H1 (cell line): ENCODE data around the gene CORO6. TPM values are rescaled to one million over a fixed set of nuclear protein-coding genes. Genes with fewer than 3 reads are reported as not detected.

Experiments used
- BRCA1 ChIP-seq: IDR thresholded peaks from 2 replicates; pipeline ENCODE4 v1.6.1; 2012; ENCODE audit warnings: low read depth, low read length, improper control_type of control experiment
- CBX5 ChIP-seq: fragments of 300-800, 300-1000 bp; sonication (generic); IDR thresholded peaks from 2 replicates; pipeline ENCODE4 v1.7.1; 2016; ENCODE audit warnings: antibody characterized with exemption, low read length, low read depth
- CBX8 ChIP-seq: fragments of 300-800, 300-1000 bp; sonication (generic); IDR thresholded peaks from 2 replicates; pipeline ENCODE4 v1.7.1; 2016; ENCODE audit warnings: low read depth, low read length, borderline replicate concordance
- JUND ChIP-seq: IDR thresholded peaks from 2 replicates; pipeline ENCODE4 v1.6.1; 2011; ENCODE audit warnings: mild to moderate bottlenecking, improper control_type of control experiment, low read length
- KDM1A ChIP-seq: fragments of 200-600, 300-600 bp; sonication (generic); IDR thresholded peaks from 2 replicates; pipeline ENCODE4 v1.7.1; 2016; ENCODE audit warnings: mild to moderate bottlenecking, low read length, borderline replicate concordance
- NANOG ChIP-seq: IDR thresholded peaks from 2 replicates; pipeline ENCODE4 v1.6.1; 2011; ENCODE audit warnings: low read length, low read depth, mild to moderate bottlenecking, inconsistent platforms; ENCODE audit not compliant: insufficient read depth, poor library complexity, severe bottlenecking
- POU5F1 ChIP-seq: IDR thresholded peaks from 2 replicates; pipeline ENCODE4 v1.6.1; 2011; ENCODE audit warnings: low read depth, mild to moderate bottlenecking, low read length, moderate library complexity
- SP1 ChIP-seq: IDR thresholded peaks from 2 replicates; pipeline ENCODE4 v1.6.1; 2011; ENCODE audit warnings: low read depth, low read length
- polyA plus RNA-seq, 7 experiments: library from polyadenylated mRNA; depleted of rRNA in 3 of 7; stranded (reverse) in 5 of 7; unstranded in 2 of 7; fragments of >200 nt in 5 of 7; fragments of 200-250 nt in 2 of 7; gene quantifications; 1 replicate in 5 of 7; 2 replicates in 1 of 7; 4 replicates in 1 of 7; pipeline versions ENCODE4 v1.2.1 to v1.2.3, GENCODE V29; 2011 to 2013; ENCODE audit warnings: missing spikeins in 2 of 7, mixed read lengths in 2 of 7
- total RNA-seq: library from RNA; stranded (reverse); fragmentation: NEBNext Ultra II Directional; extraction: Animal tissue kit (Norgen Biotek cat#: 25700); gene quantifications from 2 replicates; pipeline ENCODE4 v1.2.1, GENCODE V29; 2021
- TF ChIP-seq, protein P1 (sequence below): IDR thresholded peaks from 2 replicates; pipeline ENCODE4 v1.6.1; 2011; ENCODE audit warnings: low read depth, mild to moderate bottlenecking, low read length; ENCODE audit not compliant: insufficient read depth

CORO6 gene
- total and polyA plus RNA-seq, 2 of the 8 experiments (the other 6 are each of a cell fraction or from before 2014, with no cell fraction given), result 2.5 to 8.6 TPM

DNA sequence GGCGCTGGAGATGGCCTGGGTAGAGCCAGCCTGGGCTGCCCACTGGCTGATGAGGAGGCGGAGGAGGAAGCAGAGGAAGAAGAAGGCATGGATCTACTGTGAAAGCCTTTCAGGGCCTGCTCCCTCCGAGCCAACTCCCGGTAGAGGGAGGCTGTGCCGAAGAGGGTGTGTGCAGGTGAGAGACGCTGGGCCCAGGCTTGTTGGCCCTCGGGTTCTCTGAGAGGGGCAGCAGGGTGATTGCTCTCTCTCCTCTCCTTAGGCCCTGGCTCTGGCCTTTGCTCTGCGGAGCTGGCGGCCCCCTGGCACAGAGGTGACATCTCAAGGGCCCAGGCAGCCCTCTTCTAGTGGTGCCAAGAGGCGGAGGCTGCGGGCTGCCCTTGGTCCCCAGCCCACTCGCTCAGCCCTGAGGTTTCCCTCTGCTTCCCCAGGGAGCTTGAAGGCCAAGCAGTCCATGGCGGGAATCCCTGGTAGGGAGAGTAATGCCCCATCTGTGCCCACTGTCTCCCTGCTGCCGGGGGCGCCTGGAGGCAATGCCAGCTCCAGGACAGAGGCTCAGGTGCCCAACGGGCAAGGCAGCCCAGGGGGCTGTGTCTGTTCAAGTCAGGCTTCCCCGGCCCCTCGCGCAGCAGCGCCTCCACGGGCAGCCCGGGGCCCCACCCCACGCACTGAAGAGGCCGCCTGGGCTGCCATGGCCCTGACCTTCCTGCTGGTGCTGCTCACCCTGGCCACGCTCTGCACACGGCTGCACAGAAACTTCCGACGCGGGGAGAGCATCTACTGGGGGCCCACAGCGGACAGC is 50.6 kb downstream of the CORO6 start (continued):
- TF ChIP-seq, protein P1, sequence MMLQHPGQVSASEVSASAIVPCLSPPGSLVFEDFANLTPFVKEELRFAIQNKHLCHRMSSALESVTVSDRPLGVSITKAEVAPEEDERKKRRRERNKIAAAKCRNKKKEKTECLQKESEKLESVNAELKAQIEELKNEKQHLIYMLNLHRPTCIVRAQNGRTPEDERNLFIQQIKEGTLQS, result no peak
- TF ChIP-seq NANOG (no peak), POU5F1 (no peak), SP1 (no peak), CBX5 (no peak), BRCA1 (no peak), CBX8 (no peak), JUND (no peak), KDM1A (no peak)
- TF ChIP-seq, all 59 proteins: peak for 0
